Measurements from ENCODE around the gene CLCN1.

GRCh38 chr7:143280566-143280965, 35.3 kb upstream of the CLCN1 start:
- TF ChIP-seq, protein P1, sequence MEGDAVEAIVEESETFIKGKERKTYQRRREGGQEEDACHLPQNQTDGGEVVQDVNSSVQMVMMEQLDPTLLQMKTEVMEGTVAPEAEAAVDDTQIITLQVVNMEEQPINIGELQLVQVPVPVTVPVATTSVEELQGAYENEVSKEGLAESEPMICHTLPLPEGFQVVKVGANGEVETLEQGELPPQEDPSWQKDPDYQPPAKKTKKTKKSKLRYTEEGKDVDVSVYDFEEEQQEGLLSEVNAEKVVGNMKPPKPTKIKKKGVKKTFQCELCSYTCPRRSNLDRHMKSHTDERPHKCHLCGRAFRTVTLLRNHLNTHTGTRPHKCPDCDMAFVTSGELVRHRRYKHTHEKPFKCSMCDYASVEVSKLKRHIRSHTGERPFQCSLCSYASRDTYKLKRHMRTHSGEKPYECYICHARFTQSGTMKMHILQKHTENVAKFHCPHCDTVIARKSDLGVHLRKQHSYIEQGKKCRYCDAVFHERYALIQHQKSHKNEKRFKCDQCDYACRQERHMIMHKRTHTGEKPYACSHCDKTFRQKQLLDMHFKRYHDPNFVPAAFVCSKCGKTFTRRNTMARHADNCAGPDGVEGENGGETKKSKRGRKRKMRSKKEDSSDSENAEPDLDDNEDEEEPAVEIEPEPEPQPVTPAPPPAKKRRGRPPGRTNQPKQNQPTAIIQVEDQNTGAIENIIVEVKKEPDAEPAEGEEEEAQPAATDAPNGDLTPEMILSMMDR (conservative IDR thresholded peaks at IDR 0.05 in 1 of 2, IDR thresholded peaks at IDR 0.05 in 1 of 2; ENCODE audit: low read depth in 1 of 2, low read length in 2 of 2): no peak
- no peak for TF ChIP-seq EZH2 (IDR thresholded peaks at IDR 0.05; ENCODE audit: low read length, missing control alignments)

Data from fibroblast of lung (primary cell).